ENCODE measurements around the gene UNC5CL.

Gene UNC5CL

GRCh38 chr6:41000248-41000647 lies 38.8 kb downstream of the UNC5CL start:
- Histone ChIP-seq H2BK120ac (ENCODE audit: low read depth, low read length) (no peak overlapping the region), H3K23ac (ENCODE audit: low read length in 2 of 2) (no peak overlapping the region), H3K36me3 (ENCODE audit: control insufficient read depth in 1 of 2, insufficient read depth in 2 of 2, low read depth in 1 of 2, low read length in 2 of 2) (no peaks in the 10 kb centered on the region), H3K27ac (ENCODE audit: low read length, poor library complexity, severe bottlenecking) (no peak overlapping the region), H3K9me3 (ENCODE audit: control insufficient read depth, low read length) (no peaks in the 10 kb centered on the region), H2AFZ (ENCODE audit: low read depth, low read length) (no peak overlapping the region), H3K4me3 (ENCODE audit: insufficient read depth in 1 of 2, low read depth in 1 of 2, low read length in 2 of 2) (no peak overlapping the region), H3K4me1 (ENCODE audit: control insufficient read depth, insufficient read depth, low read depth, low read length) (peaks cover 11% of the 10 kb centered on the region), H3K4me2 (ENCODE audit: low read length, poor library complexity, severe bottlenecking) (no peak overlapping the region), H3K9ac (ENCODE audit: low read length) (no peak overlapping the region), H3K4ac (ENCODE audit: low read depth in 1 of 2, low read length in 2 of 2) (no peak overlapping the region), H2BK15ac (ENCODE audit: low read depth, poor library complexity, severe bottlenecking) (no peak overlapping the region), H3K79me1 (replicated peaks; ENCODE audit: low read length, poor library complexity, severe bottlenecking) (no peaks in the 10 kb centered on the region), H2BK5ac (ENCODE audit: low read depth, low read length, poor library complexity, severe bottlenecking) (no peak overlapping the region), H2BK12ac (ENCODE audit: low read length in 2 of 2) (peak overlapping the region in 1 of 2 experiments; percentile 20), H3K14ac (ENCODE audit: low read length in 2 of 2) (no peak overlapping the region), H4K8ac (ENCODE audit: low read length) (no peak overlapping the region), H3K18ac (ENCODE audit: low read depth in 1 of 2, low read length in 2 of 2) (peak overlapping the region in 1 of 2 experiments; percentile 59), H2AK5ac (ENCODE audit: low read length, severe bottlenecking) (no peak overlapping the region), H4K91ac (ENCODE audit: low read length) (no peak overlapping the region), H3K27me3 (ENCODE audit: control insufficient read depth in 1 of 2, insufficient read depth in 1 of 2, low read length in 2 of 2) (peaks cover 10 to 19% of the 10 kb centered on the region in 2 experiments)
- DNase-seq = no peak
- 82% methylated on average over 4 of the region's 4 CpGs for WGBS

GRCh38 chr6:40999569-40999968 lies 39.5 kb downstream of the UNC5CL start:
- H3K27me3 ChIP-seq (ENCODE audit: control insufficient read depth in 1 of 2, insufficient read depth in 1 of 2, low read length in 2 of 2) = peaks cover 10 to 19% of the 10 kb centered on the region in 2 experiments
- H2AFZ ChIP-seq (ENCODE audit: low read depth, low read length) = no peak overlapping the region
- no peak overlapping the region for H2AK5ac ChIP-seq (ENCODE audit: low read length, severe bottlenecking)

GRCh38 chr6:40998661-40999060 lies 40.4 kb downstream of the UNC5CL start:
- Histone ChIP-seq H2BK15ac (ENCODE audit: low read depth, poor library complexity, severe bottlenecking) (no peak overlapping the region), H3K79me1 (replicated peaks; ENCODE audit: low read length, poor library complexity, severe bottlenecking) (no peaks in the 10 kb centered on the region), H4K8ac (ENCODE audit: low read length) (peak overlapping the region; percentile 52), H2AK5ac (ENCODE audit: low read length, severe bottlenecking) (peak overlapping the region; percentile 40), H3K9me3 (ENCODE audit: control insufficient read depth, low read length) (no peaks in the 10 kb centered on the region), H2BK12ac (ENCODE audit: low read length in 2 of 2) (peak overlapping the region in 1 of 2 experiments; percentile 60), H2BK120ac (ENCODE audit: low read depth, low read length) (no peak overlapping the region), H3K27ac (ENCODE audit: low read length, poor library complexity, severe bottlenecking) (no peak overlapping the region), H3K9ac (ENCODE audit: low read length) (no peak overlapping the region), H3K36me3 (ENCODE audit: control insufficient read depth in 1 of 2, insufficient read depth in 2 of 2, low read depth in 1 of 2, low read length in 2 of 2) (no peaks in the 10 kb centered on the region), H3K27me3 (ENCODE audit: control insufficient read depth in 1 of 2, insufficient read depth in 1 of 2, low read length in 2 of 2) (peaks cover 9 to 19% of the 10 kb centered on the region in 2 experiments), H3K4me3 (ENCODE audit: insufficient read depth in 1 of 2, low read depth in 1 of 2, low read length in 2 of 2) (no peak overlapping the region), H2AFZ (ENCODE audit: low read depth, low read length) (no peak overlapping the region), H3K4me1 (ENCODE audit: control insufficient read depth, insufficient read depth, low read depth, low read length) (peaks cover 11% of the 10 kb centered on the region), H2BK5ac (ENCODE audit: low read depth, low read length, poor library complexity, severe bottlenecking) (no peak overlapping the region), H3K18ac (ENCODE audit: low read depth in 1 of 2, low read length in 2 of 2) (peak overlapping the region in 1 of 2 experiments; percentile 16), H3K4me2 (ENCODE audit: low read length, poor library complexity, severe bottlenecking) (no peak overlapping the region), H3K14ac (ENCODE audit: low read length in 2 of 2) (no peak overlapping the region), H4K91ac (ENCODE audit: low read length) (peak overlapping the region; percentile 9), H3K23ac (ENCODE audit: low read length in 2 of 2) (no peak overlapping the region), H3K4ac (ENCODE audit: low read depth in 1 of 2, low read length in 2 of 2) (no peak overlapping the region)
- WGBS = 80% methylated on average over 4 of the region's 4 CpGs
- peak; percentile 29 for DNase-seq

More at GRCh38 chr6:40999569-40999968, 39.5 kb downstream of the UNC5CL start:
- H3K9me3 ChIP-seq (ENCODE audit: control insufficient read depth, low read length) = no peaks in the 10 kb centered on the region
- no peak overlapping the region for H2BK120ac ChIP-seq (ENCODE audit: low read depth, low read length)
- no peak overlapping the region for H4K91ac ChIP-seq (ENCODE audit: low read length)
- H3K79me1 ChIP-seq (replicated peaks; ENCODE audit: low read length, poor library complexity, severe bottlenecking) = no peaks in the 10 kb centered on the region
- H3K36me3 ChIP-seq (ENCODE audit: control insufficient read depth in 1 of 2, insufficient read depth in 2 of 2, low read depth in 1 of 2, low read length in 2 of 2) = no peaks in the 10 kb centered on the region
- no peak overlapping the region for H3K23ac ChIP-seq (ENCODE audit: low read length in 2 of 2)
- no peak overlapping the region for H2BK12ac ChIP-seq (ENCODE audit: low read length in 2 of 2)
- no peak overlapping the region for H3K9ac ChIP-seq (ENCODE audit: low read length)
- H3K18ac ChIP-seq (ENCODE audit: low read depth in 1 of 2, low read length in 2 of 2) = no peak overlapping the region
- peak; percentile 58 for DNase-seq
- WGBS = 58% methylated on average over 3 of the region's 3 CpGs
- H3K14ac ChIP-seq (ENCODE audit: low read length in 2 of 2) = no peak overlapping the region
- H3K4me3 ChIP-seq (ENCODE audit: insufficient read depth in 1 of 2, low read depth in 1 of 2, low read length in 2 of 2) = no peak overlapping the region
- no peak overlapping the region for H3K4me2 ChIP-seq (ENCODE audit: low read length, poor library complexity, severe bottlenecking)
- no peak overlapping the region for H2BK5ac ChIP-seq (ENCODE audit: low read depth, low read length, poor library complexity, severe bottlenecking)
- no peak overlapping the region for H4K8ac ChIP-seq (ENCODE audit: low read length)
- H3K4ac ChIP-seq (ENCODE audit: low read depth in 1 of 2, low read length in 2 of 2) = no peak overlapping the region
- no peak overlapping the region for H3K27ac ChIP-seq (ENCODE audit: low read length, poor library complexity, severe bottlenecking)
- peaks cover 11% of the 10 kb centered on the region for H3K4me1 ChIP-seq (ENCODE audit: control insufficient read depth, insufficient read depth, low read depth, low read length)
- H2BK15ac ChIP-seq (ENCODE audit: low read depth, poor library complexity, severe bottlenecking) = no peak overlapping the region

GRCh38 chr6:40997234-40997957 lies 41.6 kb downstream of the UNC5CL start:
- WGBS = 0% methylated on average over 3 of the region's 4 CpGs
- Histone ChIP-seq H3K23ac (ENCODE audit: low read length in 2 of 2) (no peak overlapping the region), H3K79me1 (replicated peaks; ENCODE audit: low read length, poor library complexity, severe bottlenecking) (no peaks in the 10 kb centered on the region), H3K4ac (ENCODE audit: low read depth in 1 of 2, low read length in 2 of 2) (peak overlapping the region in 1 of 2 experiments; percentile 20), H3K27me3 (ENCODE audit: control insufficient read depth in 1 of 2, insufficient read depth in 1 of 2, low read length in 2 of 2) (peaks cover 0 to 13% of the 10 kb centered on the region in 2 experiments), H2BK120ac (ENCODE audit: low read depth, low read length) (peak overlapping the region; percentile 86), H3K4me2 (ENCODE audit: low read length, poor library complexity, severe bottlenecking) (peak overlapping the region; percentile 19), H3K4me3 (ENCODE audit: insufficient read depth in 1 of 2, low read depth in 1 of 2, low read length in 2 of 2) (no peak overlapping the region), H2BK12ac (ENCODE audit: low read length in 2 of 2) (peak overlapping the region in 1 of 2 experiments; percentile 12), H2AK5ac (ENCODE audit: low read length, severe bottlenecking) (no peak overlapping the region), H3K9me3 (ENCODE audit: control insufficient read depth, low read length) (no peaks in the 10 kb centered on the region), H4K8ac (ENCODE audit: low read length) (peak overlapping the region; percentile 45), H4K91ac (ENCODE audit: low read length) (no peak overlapping the region), H3K27ac (ENCODE audit: low read length, poor library complexity, severe bottlenecking) (peak overlapping the region; percentile 88), H3K36me3 (ENCODE audit: control insufficient read depth in 1 of 2, insufficient read depth in 2 of 2, low read depth in 1 of 2, low read length in 2 of 2) (no peaks in the 10 kb centered on the region), H3K9ac (ENCODE audit: low read length) (peak overlapping the region; percentile 74), H3K4me1 (ENCODE audit: control insufficient read depth, insufficient read depth, low read depth, low read length) (peaks cover 11% of the 10 kb centered on the region), H3K14ac (ENCODE audit: low read length in 2 of 2) (no peak overlapping the region), H2BK15ac (ENCODE audit: low read depth, poor library complexity, severe bottlenecking) (no peak overlapping the region), H2AFZ (ENCODE audit: low read depth, low read length) (peak overlapping the region; percentile 20), H2BK5ac (ENCODE audit: low read depth, low read length, poor library complexity, severe bottlenecking) (peak overlapping the region; percentile 3), H3K18ac (ENCODE audit: low read depth in 1 of 2, low read length in 2 of 2) (peak overlapping the region; percentile 58 to 88)
- peak; percentile 88 for DNase-seq

Data from mesenchymal stem cell (in vitro differentiated cells and primary cell).